ENCODE results near the gene SOBP. TPM values are rescaled to one million over a fixed set of nuclear protein-coding genes. Genes with fewer than 3 reads are reported as not detected.

SOBP gene
- total and polyA plus RNA-seq, 2 donors (not counting 1 experiment from before 2014, with no cell fraction given): 0.82 to 1.5 TPM

- H3K4me3 Mint-ChIP-seq: no peak overlapping the region
- no peak for TF ChIP-seq EZH2 (IDR thresholded peaks at IDR 0.05; ENCODE audit: borderline replicate concordance, insufficient read depth, low read depth, low read length, poor library complexity, severe bottlenecking)
- no peak for TF ChIP-seq CTCF (IDR thresholded peaks at IDR 0.05)
- Histone ChIP-seq H3K27me3 (replicated peaks in 1 of 4; ENCODE audit: control extremely low read depth in 1 of 4, control insufficient read depth in 3 of 4, insufficient read depth in 4 of 4, low read length in 3 of 4) (peaks cover 0 to 3% (median 0%) of the 10 kb centered on the region in 4 experiments), H3K9me3 (ENCODE audit: control extremely low read depth in 1 of 3, control insufficient read depth in 2 of 3, insufficient read depth in 1 of 3, low read length in 2 of 3) (no peaks in the 10 kb centered on the region), H4K20me1 (ENCODE audit: control insufficient read depth, insufficient read depth, low read length, poor library complexity, severe bottlenecking) (no peaks in the 10 kb centered on the region), H3K36me3 (replicated peaks in 1 of 2; ENCODE audit: control extremely low read depth in 1 of 2, control insufficient read depth in 1 of 2, extremely low read depth in 1 of 2, insufficient read depth in 2 of 2, low read length in 1 of 2) (no peaks in the 10 kb centered on the region), H3K9ac (ENCODE audit: low read length) (no peak overlapping the region), H3K4me1 (ENCODE audit: control insufficient read depth in 2 of 2, insufficient read depth in 2 of 2, low read length in 2 of 2) (no peaks in the 10 kb centered on the region), H3K27ac (ENCODE audit: low read length in 2 of 2) (no peak overlapping the region), H3K79me2 (ENCODE audit: control insufficient read depth, insufficient read depth, low read length) (no peaks in the 10 kb centered on the region), H3K4me3 (ENCODE audit: control extremely low read depth in 1 of 5, extremely low read depth in 1 of 5, insufficient read depth in 1 of 5, low read depth in 2 of 5, low read length in 4 of 5) (no peak overlapping the region), H2AFZ (ENCODE audit: insufficient read depth, low read depth, low read length, poor library complexity, severe bottlenecking) (no peak overlapping the region), H3K4me2 (replicated peaks; ENCODE audit: low read depth, low read length, poor library complexity, severe bottlenecking) (no peak overlapping the region)
- no peaks in the 10 kb centered on the region for H3K4me1 Mint-ChIP-seq
- no peak for DNase-seq
- intact Hi-C loops (cut with micrococcal nuclease): no loop called here
- 100% methylated on average over 2 of the region's 4 CpGs for WGBS (ENCODE audit: insufficient coverage)
- no peaks in the 10 kb centered on the region for H3K9me3 Mint-ChIP-seq (ENCODE audit: insufficient read depth)
- no peak for ATAC-seq (ENCODE audit: low read depth)
- peaks cover 17% of the 10 kb centered on the region for H3K27me3 Mint-ChIP-seq
- H3K27ac Mint-ChIP-seq: no peak overlapping the region
- ChIA-PET POLR2A (no interaction called here), CTCF (no interaction called here)
Observed at GRCh38 chr6:107564589-107564951, 74.7 kb downstream of the SOBP start.

- H3K4me3 Mint-ChIP-seq: no peak overlapping the region
- peaks cover 17% of the 10 kb centered on the region for H3K27me3 Mint-ChIP-seq
- no peak overlapping the region for H3K4me2 ChIP-seq (replicated peaks; ENCODE audit: low read depth, low read length, poor library complexity, severe bottlenecking)
- ChIA-PET CTCF (no interaction called here), POLR2A (no interaction called here)
- no peaks in the 10 kb centered on the region for H3K9me3 ChIP-seq (ENCODE audit: control extremely low read depth in 1 of 3, control insufficient read depth in 2 of 3, insufficient read depth in 1 of 3, low read length in 2 of 3)
- no peaks in the 10 kb centered on the region for H3K79me2 ChIP-seq (ENCODE audit: control insufficient read depth, insufficient read depth, low read length)
- intact Hi-C loops (cut with micrococcal nuclease): no loop called here
- ATAC-seq (ENCODE audit: low read depth): no peak
- no peaks in the 10 kb centered on the region for H3K9me3 Mint-ChIP-seq (ENCODE audit: insufficient read depth)
- H4K20me1 ChIP-seq (ENCODE audit: control insufficient read depth, insufficient read depth, low read length, poor library complexity, severe bottlenecking): no peaks in the 10 kb centered on the region
- no peaks in the 10 kb centered on the region for H3K36me3 ChIP-seq (replicated peaks in 1 of 2; ENCODE audit: control extremely low read depth in 1 of 2, control insufficient read depth in 1 of 2, extremely low read depth in 1 of 2, insufficient read depth in 2 of 2, low read length in 1 of 2)
- no peak overlapping the region for H2AFZ ChIP-seq (ENCODE audit: insufficient read depth, low read depth, low read length, poor library complexity, severe bottlenecking)
- H3K4me1 ChIP-seq (ENCODE audit: control insufficient read depth in 2 of 2, insufficient read depth in 2 of 2, low read length in 2 of 2): no peaks in the 10 kb centered on the region
- no peak overlapping the region for H3K9ac ChIP-seq (ENCODE audit: low read length)
- TF ChIP-seq CTCF (IDR thresholded peaks at IDR 0.05): no peak
- no peak for TF ChIP-seq EZH2 (IDR thresholded peaks at IDR 0.05; ENCODE audit: borderline replicate concordance, insufficient read depth, low read depth, low read length, poor library complexity, severe bottlenecking)
- no peak for DNase-seq
- no peak overlapping the region for H3K27ac Mint-ChIP-seq
- H3K27me3 ChIP-seq (replicated peaks in 1 of 4; ENCODE audit: control extremely low read depth in 1 of 4, control insufficient read depth in 3 of 4, insufficient read depth in 4 of 4, low read length in 3 of 4): peaks cover 0 to 6% (median 0%) of the 10 kb centered on the region in 4 experiments
- H3K27ac ChIP-seq (ENCODE audit: low read length in 2 of 2): no peak overlapping the region
- WGBS (ENCODE audit: insufficient coverage): 93% methylated on average over 3 of the region's 7 CpGs
- H3K4me1 Mint-ChIP-seq: no peaks in the 10 kb centered on the region
- no peak overlapping the region for H3K4me3 ChIP-seq (ENCODE audit: control extremely low read depth in 1 of 5, extremely low read depth in 1 of 5, insufficient read depth in 1 of 5, low read depth in 2 of 5, low read length in 4 of 5)
Observed at GRCh38 chr6:107565165-107565723, 75.3 kb downstream of the SOBP start.
